COR-L47 (cell line): ENCODE results near the gene RHOH.
"Not testable (repeated sequence)": the region's sequence is repeated elsewhere in the genome, so short reads cannot be mapped to it uniquely, and the experiment has no call there.

Source experiments
- DNase-seq: peaks from one replicate; lab custom pipeline; 2025; lab: John Stamatoyannopoulos, UW

Gene RHOH

DNA sequence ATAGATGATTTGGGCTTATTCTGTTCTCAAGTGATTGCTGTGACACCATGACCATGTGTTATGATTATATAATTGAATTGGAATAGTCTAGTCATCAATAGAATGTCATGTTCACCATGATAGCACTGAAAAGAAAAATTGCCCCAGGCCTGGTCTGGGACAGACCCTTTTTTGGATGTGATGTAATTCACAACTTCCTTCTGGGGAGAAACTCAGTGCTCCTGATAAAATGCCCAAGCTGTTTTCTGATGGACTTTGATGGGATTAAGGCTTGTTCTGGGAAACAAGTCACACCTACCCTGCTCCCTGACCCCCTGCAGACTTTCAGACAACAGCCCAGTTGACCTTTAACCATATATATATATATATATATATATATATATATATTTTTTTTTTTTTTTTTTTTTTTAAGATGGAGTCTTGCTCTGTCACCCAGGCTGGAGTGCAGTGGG lies 65.3 kb downstream of the RHOH start:
- DNase-seq: no peak

DNA sequence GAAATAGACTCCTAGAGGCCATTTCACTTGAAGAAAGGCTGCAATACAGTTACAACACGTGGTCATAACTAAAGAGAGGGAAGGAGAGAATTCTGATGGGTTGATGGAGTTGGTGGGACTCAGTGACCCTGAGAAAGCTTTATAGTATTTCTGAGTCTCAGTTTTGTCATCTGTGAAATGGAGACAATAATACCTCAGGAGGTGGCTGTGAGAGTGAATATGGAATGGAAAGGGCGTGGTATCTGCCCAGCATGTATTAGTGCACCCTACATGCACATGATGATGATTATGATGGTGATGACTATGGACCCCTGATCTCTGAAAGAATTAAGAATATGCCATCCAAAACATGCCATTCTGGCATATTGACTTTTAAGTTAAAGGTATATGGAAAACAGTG lies 66.0 kb downstream of the RHOH start:
- no peak for DNase-seq

DNA sequence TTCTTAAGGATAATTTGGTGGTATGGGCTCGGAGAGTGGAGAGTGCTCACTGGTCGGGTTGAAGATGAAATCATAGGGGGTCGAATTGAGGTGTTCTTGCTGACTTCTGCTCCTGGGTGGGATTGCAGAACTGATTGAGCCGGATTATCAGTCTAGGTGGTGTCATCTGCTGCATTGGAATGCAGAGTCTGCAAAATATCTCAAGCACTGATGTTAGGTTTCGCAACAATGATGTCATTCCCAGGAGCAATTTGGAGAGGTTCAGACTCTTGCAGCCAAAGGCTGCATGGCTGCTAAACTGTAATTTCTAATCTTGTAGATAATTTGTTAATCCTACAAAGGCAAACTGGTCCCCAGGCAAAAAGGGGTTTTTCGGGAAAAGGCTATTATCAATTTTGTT lies 67.7 kb downstream of the RHOH start:
- DNase-seq: no peak

DNA sequence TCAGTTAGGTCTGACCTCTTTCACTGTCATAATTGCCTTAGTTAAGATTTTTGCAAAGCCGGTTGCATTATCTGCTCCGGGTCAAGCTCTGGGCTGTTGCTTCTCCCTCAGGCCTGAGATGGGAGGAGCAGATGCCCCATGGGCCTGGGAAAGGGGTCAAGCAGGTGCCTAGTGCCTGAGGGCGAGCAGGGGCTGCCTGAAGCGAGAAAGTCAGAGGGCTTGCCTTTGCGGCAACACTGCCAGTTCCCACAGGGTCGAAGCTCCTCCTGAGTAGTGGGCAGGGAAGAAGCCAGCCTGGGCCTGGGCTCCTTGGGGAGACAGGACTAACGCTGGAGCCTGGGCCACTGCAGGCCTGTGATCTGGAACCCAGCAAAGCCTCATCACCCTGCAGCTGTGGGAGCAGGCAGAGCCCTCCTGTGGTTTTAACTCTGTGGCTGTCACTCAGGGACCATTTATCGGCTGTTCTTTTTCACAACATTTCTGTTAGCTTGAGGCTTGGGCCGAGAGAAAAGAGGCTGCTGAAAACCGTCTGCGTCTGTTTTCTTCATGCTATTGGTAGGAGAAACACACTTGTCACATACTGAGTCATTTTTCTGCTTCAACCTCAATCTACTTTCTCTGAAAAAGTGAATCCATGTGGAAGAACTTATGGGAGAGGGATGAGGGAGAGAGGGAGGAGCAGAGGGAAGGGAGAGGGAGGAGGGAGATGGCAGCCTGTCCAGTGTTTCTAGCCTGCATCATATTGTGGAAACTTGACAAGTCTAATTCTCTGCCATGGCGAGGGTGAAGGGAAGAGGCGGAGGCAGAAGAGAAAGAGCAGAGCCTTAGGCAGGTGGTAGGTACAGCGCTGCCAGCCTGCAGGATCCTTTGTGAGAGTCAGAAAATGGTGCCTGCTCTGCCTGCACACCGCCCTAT lies 68.4 kb downstream of the RHOH start:
- peak; percentile 52 for DNase-seq

DNA sequence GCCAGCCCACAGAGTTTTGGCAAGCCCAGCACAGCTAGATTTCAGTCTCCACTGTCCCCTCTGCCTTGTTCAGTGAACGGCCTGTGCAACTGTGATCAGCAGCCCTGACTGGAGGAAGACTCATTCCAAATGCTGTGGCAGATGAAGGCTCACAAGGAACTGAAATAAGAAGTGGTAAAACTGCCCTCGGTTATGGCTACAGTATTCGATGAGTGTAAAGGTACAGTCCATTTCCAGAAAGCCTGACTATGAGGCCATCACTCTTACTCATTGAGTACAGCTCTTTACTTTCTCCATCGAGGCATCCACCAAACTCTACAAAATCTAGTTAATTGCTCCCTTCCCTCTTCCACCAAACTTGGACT lies 69.1 kb downstream of the RHOH start:
- no peak for DNase-seq

DNA sequence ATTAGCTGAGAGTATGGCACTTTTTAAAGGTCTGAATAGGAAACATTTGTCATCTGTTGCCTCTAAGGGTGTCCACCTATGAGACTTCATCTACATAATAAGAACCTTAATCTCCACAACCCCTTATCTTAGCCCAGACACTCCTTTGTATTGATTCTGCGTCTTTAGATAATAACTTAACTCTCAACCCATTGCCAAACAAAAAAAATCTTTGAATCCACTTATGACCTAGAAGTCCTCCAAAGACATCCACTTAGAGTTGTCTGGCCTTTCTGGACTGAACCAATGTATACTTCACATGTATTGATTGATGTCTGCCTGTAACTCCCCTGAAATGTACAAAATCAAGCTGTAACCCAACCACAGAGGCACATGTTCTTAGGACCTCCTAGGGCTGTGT lies 72.3 kb downstream of the RHOH start:
- DNase-seq: no peak

DNA sequence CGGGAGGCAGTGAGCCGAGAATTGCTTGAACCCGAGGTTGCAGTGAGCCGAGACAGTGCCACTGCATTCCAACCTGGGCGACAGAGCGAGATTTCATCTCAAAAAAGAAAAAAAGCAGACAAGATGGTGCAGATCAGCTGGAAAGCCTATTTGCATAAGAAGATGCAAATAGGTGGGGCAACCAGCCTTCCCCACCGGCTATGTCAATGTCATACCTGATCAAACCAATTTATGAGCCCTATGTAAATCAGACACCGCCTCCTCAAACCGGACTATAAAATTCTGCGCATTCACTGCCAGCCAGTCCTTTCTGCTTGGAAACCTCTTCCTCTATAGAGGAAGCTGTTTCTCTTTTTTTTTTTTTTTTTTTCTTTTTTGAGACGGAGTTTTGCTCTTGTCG lies 73.8 kb downstream of the RHOH start:
- no peak for DNase-seq

DNA sequence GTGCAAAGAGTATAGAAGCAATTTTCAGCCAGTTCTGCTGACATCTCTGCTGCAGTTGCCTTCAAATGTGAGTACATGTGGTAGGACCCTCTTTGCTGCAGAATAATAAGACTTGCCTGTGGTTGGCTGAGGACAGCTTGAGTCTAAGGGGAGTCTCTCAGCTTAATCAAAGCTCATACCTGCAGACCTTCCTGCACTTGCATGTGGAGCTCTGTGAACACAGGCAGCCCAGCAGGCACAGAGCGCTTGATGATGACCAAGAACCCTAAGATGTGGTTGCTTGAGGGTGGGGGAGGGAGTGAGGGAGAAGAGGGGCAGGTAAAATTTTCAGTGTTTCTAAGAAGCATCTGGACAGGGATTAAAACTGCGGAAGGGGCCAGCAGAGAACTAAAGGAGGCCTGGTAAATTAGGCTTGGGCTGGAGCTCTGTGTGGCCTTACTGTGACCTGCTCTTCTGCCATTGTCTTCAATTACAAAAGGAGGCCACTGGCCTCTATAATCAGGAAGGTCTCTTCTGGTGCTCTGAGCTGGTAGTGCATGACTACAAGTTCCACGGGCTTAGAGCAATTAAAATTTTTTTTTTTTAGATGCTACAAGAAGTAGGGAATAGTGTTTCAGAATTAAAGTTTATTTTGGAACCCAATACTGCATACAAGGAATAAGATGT lies 78.4 kb downstream of the RHOH start:
- DNase-seq: no peak

DNA sequence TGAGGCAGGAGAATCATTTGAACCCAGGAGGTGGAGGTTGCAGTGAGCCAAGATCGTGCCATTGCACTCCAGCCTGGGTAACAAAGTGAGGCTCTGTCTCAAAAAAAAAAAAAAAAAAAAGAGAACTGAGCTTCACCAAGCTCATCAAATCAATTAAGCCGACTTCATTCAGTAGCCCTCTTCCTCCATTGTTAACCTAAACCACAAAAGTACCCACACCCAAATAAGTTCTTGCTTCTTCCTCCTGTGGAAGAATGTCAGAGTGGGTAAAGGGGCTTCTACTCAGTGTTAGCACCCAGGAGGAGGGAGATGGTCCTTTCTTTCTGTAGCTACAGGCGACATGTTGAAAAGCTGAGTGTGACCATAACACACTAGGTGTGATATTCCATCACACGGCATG lies 79.7 kb downstream of the RHOH start:
- no peak for DNase-seq

DNA sequence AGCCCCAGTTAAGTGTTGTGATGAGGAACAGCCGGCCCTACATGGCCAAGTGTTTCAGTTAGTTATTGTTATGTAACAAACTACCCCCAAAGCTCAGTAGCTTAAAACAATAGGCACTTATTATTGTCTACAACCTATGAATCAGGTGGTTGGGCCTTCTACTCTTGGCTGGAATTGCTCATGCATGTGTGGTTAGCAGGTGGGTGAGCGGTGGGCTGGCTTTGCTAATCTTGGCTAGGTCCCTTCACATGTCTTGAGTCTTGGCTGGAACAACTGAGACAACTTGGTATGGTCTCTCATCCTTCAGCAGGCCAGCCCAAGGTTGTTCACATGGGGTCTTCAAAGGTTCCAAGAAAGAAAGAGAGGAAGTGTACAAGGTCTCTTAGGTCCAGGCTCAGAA lies 83.8 kb downstream of the RHOH start:
- no peak for DNase-seq

DNA sequence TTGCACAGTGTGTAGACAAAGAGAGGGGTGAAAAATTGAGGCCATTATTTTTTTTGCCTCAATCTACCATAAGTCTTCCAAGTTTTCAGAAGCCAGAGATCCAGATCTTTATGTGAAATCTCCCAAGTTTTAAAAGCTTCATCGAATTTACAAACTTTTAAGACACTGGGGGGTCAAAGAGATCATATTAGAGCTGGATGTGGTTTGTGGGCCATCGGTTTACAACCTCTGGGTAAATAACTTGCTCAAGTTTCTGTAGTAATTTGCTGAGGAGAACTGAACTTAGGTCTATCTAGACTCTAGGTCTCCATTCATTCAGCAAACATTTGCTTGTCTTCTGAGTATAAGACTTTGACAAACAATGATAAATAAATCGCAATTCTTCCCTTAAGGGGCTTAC lies 84.3 kb downstream of the RHOH start:
- DNase-seq: no peak

DNA sequence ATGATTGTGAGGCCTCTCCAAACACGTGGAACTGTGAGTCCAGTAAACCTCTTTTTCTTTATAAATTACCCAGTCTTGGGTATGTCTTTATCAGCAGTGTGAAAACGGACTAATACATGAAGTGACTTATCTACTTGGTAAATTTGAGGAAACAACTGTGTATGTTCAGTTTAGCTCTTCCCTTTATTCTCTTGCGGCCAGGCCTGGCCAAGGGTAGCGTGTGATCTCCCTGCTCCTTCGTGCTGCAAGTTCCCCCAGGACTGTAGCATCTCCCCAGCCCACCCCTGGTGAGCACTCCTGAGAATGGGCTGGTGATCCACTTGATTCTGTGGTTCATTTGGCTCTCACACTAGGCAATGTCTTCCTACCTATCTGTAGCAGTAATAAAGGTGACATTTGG lies 85.1 kb downstream of the RHOH start:
- DNase-seq: no peak

DNA sequence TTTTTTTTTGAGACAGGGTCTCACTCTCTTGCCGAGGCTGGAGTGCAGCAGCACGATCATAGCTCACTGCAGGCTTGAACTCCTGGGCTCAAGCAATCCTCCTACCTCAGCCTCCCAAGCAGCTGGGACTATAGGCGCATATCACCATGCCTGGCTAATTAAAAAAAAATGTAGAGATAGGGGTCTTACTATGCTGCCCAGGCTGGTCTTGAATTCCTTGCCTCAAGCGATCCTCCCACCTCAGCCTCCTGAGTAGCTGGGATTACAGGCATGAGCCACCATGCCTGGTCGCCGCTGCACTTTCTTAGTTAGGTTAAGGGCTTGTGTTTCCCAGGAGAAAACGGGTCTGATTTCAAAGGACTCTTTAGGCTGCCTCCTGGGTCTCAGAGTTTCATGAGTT lies 86.0 kb downstream of the RHOH start:
- not testable (repeated sequence) for DNase-seq

DNA sequence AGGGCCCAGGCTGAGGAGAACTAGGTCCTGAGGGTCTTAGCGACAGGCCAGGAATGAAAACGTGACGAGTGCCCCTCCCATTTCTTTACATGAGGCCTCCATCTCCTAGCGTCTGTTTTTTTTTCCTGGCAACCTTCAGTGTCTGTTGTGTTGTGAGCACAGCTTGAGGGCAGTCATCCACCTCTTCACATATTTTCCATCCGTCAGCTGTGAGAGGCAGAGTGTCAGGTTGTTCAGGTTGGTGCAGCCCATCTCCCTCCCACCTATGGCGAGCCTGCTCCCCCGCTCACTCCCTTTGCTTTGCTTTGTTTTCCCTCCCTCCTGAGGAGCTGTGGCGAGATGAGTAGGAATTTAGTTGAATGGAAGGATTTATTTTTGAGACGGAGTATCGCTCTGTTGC lies 86.6 kb downstream of the RHOH start:
- no peak for DNase-seq

DNA sequence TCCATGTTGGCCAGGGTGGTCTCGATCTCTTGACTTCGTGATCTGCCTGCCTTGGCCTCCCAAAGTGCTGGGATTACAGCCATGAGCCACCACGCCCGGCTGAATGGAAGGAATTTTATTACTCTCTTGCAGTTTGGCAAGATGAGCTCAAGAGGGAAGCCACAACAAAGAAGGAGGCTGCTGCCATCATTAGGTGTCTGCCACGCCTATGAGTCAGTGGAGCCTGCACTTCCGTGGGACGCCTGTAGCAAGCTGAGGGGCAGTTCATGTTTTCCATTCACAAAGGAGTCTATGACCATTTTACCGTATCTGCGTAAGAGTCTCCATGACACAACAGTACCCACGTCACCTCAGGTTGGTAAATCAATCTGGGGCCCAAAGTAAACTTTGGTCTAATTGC lies 87.1 kb downstream of the RHOH start:
- DNase-seq: no peak

DNA sequence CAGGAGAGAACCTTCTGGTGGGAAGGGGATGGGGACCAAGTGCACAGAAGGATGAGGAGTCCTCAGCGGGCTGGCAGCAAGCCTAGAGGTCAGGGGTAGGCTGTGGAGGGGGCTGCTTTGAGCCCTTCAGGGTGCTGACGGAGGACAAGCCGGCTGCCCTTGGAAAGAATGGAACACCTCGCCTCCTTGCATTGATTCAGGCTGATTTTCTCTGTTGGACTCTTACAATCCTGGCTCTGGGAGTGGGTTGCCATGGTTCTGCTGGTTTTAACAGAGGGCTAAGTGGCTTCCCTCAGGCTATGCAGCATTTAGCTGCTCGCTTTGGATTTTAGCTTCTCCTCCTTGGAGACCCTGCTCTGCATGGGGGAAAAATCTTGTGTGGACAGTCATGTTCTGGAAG lies 88.9 kb downstream of the RHOH start:
- DNase-seq: peak; percentile 30

DNA sequence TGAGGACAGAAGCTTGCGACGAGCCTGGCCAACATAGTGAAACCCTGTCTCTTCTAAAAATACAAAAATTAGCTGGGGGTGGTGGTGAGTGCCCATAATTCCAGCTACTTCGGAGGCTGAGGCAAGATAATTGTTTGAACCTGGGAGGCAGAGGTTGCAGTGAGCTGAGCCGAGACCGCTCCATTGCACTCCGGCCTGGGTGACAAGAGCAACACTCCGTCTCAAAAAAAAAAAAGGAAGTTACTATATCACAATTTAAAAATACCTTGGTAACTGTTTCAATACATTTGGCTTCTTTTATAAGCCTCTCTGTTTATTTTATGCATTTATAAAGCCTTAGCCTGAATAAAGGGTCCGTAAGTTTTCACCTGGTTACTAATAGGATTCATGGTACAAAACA lies 91.7 kb downstream of the RHOH start:
- DNase-seq: no peak

DNA sequence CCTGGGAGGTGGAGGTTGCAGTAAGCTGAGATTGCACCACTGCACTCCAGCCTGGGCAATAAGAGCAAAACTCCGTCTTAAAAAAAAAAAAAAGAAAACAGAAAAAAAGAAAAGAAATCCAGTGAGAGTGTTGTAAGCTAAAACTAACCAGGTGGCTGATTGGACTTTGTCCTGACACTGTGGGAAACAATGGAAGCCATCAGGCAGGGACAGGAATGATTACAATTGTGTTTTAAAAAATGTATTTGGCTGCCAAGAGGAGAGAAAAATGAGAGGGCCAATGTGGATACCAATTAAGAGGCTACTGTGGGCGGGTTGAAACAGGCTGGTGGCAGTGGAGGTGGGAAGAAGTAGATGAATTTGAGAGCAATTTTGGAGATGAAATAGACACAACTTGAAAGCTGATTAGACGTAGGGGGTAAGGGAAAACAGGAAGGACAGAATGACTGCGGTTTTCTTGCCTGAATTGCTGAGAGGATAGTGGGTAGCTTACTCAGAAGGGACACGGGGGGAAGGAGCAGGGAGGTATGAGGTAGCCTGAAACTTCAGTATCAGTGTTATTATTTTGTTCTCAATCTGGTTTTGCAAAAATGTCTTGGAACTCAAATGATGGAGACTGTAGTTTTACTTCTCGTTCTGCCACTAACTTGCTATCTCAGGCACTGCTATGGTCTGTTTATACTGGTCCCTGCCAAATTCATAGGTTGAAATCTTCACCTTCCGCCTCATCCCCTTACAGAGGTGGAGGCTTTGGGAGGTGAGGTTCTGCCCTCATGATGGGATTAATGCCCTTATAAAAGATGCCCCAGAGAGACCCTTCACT lies 92.7 kb downstream of the RHOH start:
- DNase-seq: peak; percentile 39

DNA sequence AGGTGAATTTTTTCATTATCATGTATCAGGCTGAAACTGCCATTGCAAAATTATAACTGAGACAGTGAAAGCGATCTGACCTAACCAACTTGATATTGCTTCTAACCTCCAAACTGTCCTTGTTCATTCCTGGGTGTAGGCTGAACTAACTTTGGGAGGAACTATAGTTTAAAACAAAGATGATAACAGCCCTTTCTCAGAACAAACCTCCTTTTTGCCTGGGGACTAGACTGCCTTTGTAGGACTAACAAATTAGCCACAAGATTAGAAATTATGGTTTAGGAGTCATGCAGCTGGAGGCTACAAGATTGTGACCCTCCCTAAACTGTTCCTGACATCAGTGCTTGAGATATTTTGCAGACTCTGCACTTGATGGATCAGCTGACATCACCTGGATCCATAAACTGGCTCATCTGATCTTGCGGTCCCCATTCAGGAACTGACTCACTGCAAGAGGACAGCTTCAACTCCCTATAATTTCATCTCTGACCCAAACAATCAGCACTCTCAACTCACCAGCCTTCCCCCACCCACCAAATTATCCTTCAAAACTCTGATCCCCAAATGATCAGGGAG lies 93.9 kb downstream of the RHOH start:
- not testable (repeated sequence) for DNase-seq

DNA sequence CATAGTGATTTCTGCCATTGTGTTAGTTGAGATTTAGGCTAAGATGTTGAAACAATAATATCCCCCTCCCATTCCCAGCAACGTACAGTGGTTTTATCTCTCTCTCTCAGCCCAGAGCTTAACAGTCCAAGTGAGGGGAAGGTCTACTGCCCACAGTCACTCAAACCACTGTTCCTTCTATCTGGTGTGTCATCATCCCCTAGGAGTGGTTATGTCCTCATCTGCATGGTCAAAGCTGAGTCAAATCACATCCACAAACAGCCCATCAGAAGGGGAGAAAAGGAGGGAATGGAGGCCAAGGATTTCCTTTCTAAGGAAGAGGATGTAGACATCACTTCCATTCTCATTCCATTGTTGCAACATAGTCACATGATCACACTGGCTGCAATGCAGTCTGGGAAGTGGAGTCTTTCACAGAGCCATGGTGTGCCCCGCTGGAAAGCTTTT lies 95.5 kb downstream of the RHOH start:
- DNase-seq: no peak

DNA sequence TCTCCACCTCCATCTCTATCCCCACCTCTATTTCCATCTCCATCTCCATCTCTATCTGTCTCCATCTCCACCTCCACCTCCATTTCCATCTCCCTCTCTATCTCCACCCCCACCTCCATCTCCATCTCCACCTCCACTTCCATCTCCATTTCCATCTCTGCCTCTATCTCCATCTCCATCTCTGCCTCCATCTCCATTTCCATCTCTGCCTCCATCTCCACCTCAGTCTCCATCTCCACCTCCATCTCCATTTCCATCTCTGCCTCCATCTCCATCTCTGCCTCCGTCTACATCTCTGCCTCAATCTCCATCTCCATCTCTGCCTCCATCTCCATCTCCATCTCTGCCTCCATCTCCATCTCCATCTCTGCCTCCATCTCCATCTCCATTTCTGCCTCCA lies 97.5 kb downstream of the RHOH start:
- DNase-seq: no peak

DNA sequence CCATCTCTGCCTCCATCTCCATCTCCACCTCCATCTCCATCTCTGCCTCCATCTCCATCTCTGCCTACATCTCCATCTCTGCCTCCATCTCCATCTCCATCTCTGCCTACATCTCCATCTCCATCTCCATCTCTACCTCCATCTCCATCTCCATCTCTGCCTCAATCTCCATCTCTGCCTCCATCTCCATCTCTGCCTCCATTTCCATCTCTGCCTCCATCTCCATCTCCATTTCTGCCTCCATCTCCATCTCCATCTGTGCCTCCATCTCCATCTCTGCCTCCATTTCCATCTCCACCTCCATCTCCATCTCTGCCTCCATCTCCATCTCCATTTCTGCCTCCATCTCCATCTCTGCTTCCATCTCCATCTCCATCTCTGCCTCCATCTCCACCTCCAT lies 98.2 kb downstream of the RHOH start:
- not testable (repeated sequence) for DNase-seq
